Fibroblast of villous mesenchyme (primary cell): ENCODE results near the gene SYT1. TPM values are rescaled to one million over a fixed set of nuclear protein-coding genes. Genes with fewer than 3 reads are reported as not detected.

Source experiments
- DNase-seq: peaks from one replicate; pipeline ENCODE4 v3.0.0-alpha.2; 2010; ENCODE audit warnings: low read depth
- H3K4me3 ChIP-seq: 2 replicates; pipeline ENCODE4 v1.5.1; 2011; ENCODE audit warnings: low read depth, mild to moderate bottlenecking, low read length
- total RNA-seq: library from RNA; depleted of rRNA; stranded (reverse); fragments of >200 nt; gene quantifications from 2 replicates; pipeline ENCODE4 v1.2.3, GENCODE V29; 2012
- TF ChIP-seq, protein P1 (sequence below): IDR thresholded peaks from 2 replicates; pipeline ENCODE4 v1.5.1; 2012; ENCODE audit warnings: low read depth, mild to moderate bottlenecking, low read length; ENCODE audit not compliant: insufficient read depth

The SYT1 gene
- total RNA-seq, 1 donor = 3.9 TPM

DNA sequence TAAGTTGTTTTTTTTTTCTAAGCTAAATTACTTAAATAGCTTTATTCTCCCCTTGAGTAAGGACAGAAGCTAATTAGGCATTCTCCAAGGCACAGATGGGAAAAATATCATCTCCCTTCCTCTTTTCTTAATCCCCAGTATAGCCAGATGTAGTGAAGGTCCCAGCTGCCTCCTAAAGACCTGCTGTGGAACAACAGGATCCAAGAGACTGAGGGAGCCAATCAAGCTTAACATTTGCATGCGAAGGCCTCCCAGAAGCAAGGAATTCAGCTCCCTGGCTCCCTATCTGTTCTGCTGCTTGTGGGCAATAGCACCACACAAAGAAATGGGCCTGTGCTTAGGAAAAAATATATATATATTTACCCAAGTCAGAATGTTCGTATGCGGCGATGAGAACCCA, 255.2 kb downstream of the SYT1 start:
- no peak for DNase-seq
- no peak overlapping the region for H3K4me3 ChIP-seq
- TF ChIP-seq, protein P1, sequence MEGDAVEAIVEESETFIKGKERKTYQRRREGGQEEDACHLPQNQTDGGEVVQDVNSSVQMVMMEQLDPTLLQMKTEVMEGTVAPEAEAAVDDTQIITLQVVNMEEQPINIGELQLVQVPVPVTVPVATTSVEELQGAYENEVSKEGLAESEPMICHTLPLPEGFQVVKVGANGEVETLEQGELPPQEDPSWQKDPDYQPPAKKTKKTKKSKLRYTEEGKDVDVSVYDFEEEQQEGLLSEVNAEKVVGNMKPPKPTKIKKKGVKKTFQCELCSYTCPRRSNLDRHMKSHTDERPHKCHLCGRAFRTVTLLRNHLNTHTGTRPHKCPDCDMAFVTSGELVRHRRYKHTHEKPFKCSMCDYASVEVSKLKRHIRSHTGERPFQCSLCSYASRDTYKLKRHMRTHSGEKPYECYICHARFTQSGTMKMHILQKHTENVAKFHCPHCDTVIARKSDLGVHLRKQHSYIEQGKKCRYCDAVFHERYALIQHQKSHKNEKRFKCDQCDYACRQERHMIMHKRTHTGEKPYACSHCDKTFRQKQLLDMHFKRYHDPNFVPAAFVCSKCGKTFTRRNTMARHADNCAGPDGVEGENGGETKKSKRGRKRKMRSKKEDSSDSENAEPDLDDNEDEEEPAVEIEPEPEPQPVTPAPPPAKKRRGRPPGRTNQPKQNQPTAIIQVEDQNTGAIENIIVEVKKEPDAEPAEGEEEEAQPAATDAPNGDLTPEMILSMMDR = peak; percentile 9

DNA sequence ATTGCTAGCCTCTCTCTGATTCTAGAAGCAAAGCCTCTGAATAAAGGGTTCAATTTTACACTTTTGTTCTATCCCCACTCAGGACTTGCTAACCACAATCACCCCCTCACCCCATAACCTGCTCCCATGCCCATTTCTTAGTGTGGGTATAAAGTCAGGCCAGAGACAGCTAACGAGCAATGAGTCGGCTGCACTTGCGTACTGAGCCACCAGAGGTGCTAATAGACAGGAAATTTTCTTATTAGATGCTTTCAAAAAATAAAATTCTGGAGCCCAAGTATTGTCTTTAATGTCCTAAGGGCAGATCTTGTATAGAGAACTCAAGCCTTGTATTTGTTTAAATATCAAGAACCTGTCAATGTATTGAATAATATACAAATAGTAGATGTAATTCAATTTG, 256.9 kb downstream of the SYT1 start:
- DNase-seq = no peak
- TF ChIP-seq, protein P1 = peak; percentile 31
- no peak overlapping the region for H3K4me3 ChIP-seq

DNA sequence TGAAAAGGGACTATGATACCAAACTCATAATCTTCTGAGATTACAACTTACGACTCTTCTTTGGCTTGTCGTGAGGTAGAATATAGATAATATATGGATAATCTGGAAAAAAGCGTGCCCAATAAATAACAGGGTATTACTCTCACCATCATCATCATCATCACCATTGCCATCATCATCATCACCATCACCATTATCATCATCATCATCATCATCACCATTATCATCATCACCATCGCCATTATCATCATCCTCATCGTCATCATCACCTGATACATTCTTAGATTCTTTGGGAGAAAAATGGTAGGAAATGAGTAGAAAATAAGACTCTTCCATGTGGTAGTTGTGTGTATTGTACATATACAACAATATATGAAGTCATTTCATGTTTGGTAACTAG, 259.8 kb downstream of the SYT1 start:
- H3K4me3 ChIP-seq = no peak overlapping the region
- TF ChIP-seq, protein P1 = no peak
- DNase-seq = no peak

DNA sequence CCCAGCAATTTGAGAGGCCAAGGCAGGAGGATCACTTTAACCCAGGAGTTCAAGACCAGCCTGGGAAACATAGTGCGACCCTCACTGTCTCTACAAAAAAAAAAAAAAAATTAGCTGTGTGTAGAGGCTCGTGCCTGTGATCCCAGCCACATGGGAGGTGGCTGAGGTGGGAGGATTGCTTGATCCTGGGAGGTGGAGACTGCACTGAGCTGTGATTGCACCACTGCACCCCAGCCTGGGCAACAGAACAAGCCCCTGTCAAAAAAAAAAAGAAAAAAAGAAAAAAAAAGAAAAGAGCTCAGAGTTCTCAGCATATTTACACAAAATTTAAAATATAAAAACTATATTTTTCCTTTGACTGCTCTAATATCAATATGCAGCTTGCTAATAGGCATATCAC, 260.8 kb downstream of the SYT1 start:
- DNase-seq = no peak
- H3K4me3 ChIP-seq = no peak overlapping the region
- TF ChIP-seq, protein P1 = no peak

DNA sequence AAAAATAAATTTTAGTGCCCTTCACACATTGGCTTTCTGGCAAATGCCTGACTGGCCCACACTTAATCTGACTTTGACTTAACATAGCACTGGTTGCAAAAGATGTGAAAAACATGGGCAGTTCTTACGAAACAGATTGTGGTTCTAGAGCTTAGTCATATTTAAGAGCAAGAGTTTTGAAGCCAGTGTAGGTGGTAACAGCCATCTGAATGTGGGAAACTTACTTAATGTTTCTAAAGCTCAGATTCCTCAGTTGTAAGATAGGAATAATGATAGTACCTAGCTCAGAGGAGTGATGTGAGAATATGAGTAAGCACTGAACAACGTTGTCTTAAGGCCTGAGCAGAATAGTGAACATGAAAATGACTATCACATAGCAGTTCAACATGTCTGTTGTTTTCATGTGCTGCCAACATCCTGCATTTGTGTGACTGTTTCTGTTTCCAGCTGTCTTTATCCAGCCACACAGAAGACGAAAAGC, 262.7 kb downstream of the SYT1 start:
- peak; percentile 88 for DNase-seq
- no peak overlapping the region for H3K4me3 ChIP-seq
- TF ChIP-seq, protein P1 = no peak

DNA sequence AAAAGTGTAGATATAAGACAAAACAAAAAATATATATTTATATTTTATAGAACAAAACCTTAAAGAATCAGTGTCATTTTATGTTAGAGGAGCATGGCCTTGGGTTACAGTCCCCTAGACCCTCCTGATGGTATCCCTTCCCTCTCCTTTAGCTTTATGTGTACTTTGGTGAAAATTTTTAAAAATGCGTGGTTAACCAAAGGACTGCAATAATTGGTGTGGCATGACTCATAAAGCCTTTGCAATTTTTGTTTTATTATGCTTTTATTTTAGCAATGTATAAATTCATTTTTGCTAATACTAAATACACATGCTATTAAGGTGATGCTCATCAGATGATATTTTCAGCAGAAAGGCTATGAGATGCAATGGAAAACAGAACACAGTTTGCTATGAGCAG, 264.4 kb downstream of the SYT1 start:
- TF ChIP-seq, protein P1 = no peak
- no peak for DNase-seq
- no peak overlapping the region for H3K4me3 ChIP-seq

DNA sequence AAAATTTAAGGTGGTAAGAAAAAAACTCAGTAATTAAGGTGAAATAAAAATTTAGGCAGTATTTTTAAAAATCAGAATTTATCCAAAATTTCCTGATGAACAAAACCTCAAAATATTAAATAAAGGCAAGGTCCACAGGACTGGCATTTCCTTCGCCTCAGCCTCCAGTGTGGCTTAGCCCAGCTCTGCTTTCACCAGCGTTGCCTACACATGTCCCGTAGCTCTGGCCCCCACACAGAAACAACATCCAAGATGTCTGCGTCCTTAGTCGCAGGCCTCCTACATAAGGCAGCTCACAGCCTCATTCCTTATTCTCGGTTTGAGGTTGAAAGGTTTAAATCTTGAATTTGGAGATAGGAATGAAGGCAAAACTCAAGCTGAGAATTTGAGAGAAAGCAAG, 274.3 kb downstream of the SYT1 start:
- TF ChIP-seq, protein P1 = no peak
- DNase-seq = no peak
- no peak overlapping the region for H3K4me3 ChIP-seq
